Epithelial cell of proximal tubule (primary cell): ENCODE data around the gene PCK2. TPM values are rescaled to one million over a fixed set of nuclear protein-coding genes. Genes with fewer than 3 reads are reported as not detected.

Experiments
- DNase-seq: peaks from one replicate; pipeline ENCODE4 v3.0.0-alpha.2; 2011; ENCODE audit warnings: low read depth
- H3K4me3 ChIP-seq: 2 replicates; pipeline ENCODE4 v1.5.1; 2011; ENCODE audit warnings: low read depth, mild to moderate bottlenecking, low read length
- CTCF ChIP-seq: conservative IDR thresholded peaks from 2 replicates; pipeline ENCODE4 v1.5.1; 2012; ENCODE audit warnings: low read depth, mild to moderate bottlenecking, low read length
- total RNA-seq: library from RNA; depleted of rRNA; stranded (reverse); fragments of >200 nt; gene quantifications from 2 replicates; pipeline ENCODE4 v1.2.3, GENCODE V29; 2015

PCK2 gene
- total RNA-seq, 1 donor from 2014 or later: 40.0 TPM

- TF ChIP-seq CTCF: no peak
- peak within 1 kb of the TSS; percentile 95 for H3K4me3 ChIP-seq
- no peak for DNase-seq
These were observed 41.9 kb downstream of the PCK2 start, which contains the start of gene PSME1 for GRCh38 chr14:24135834-24136683. PSME1 (plus strand) TSS chr14:24136194; CDS start chr14:24136263, 69 bp downstream.

- no peak for TF ChIP-seq CTCF
- peak overlapping the region; percentile 95 for H3K4me3 ChIP-seq
- no peak for DNase-seq
These were observed 42.8 kb downstream of the PCK2 start for GRCh38 chr14:24136684-24137528.

GRCh38 chr14:24137529-24138395 lies 43.7 kb downstream of the PCK2 start:
- DNase-seq: no peak
- no peak for TF ChIP-seq CTCF

DNA sequence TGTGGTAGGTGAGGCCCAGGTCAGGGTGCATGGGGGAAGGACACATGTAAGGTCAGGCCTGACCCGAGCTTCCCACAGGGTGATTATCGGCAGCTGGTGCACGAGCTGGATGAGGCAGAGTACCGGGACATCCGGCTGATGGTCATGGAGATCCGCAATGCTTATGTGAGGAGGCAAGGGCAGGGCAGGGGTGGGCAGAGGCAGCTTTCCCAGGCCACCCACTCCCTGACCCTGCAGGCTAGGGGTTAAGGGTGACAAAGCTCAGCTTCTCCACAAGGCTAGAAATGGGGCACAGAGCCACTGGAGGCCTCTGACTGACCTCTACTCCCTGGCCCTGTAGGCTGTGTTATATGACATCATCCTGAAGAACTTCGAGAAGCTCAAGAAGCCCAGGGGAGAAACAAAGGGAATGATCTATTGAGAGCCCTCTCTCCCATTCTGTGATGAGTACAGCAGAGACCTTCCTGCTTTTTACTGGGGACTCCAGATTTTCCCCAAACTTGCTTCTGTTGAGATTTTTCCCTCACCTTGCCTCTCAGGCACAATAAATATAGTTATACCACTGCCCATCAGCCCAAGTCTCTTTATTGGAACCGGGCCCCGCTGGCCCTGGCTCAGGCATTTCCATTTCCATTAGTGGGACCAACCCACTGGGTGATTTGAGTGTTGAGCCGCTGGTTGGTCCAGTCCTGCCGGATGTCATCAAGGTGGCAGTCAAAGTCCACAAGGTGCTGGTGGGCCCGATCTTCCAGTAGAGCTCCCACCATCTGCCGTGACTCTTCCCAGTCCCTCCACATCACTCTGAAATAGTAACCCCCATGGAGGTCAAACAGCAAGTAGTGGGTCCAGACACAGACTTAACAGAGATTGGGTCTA lies 44.5 kb downstream of the PCK2 start:
- TF ChIP-seq CTCF: no peak
- no peak for DNase-seq
- no peak overlapping the region for H3K4me3 ChIP-seq

More at GRCh38 chr14:24137529-24138395, 43.7 kb downstream of the PCK2 start:
- no peak overlapping the region for H3K4me3 ChIP-seq

DNA sequence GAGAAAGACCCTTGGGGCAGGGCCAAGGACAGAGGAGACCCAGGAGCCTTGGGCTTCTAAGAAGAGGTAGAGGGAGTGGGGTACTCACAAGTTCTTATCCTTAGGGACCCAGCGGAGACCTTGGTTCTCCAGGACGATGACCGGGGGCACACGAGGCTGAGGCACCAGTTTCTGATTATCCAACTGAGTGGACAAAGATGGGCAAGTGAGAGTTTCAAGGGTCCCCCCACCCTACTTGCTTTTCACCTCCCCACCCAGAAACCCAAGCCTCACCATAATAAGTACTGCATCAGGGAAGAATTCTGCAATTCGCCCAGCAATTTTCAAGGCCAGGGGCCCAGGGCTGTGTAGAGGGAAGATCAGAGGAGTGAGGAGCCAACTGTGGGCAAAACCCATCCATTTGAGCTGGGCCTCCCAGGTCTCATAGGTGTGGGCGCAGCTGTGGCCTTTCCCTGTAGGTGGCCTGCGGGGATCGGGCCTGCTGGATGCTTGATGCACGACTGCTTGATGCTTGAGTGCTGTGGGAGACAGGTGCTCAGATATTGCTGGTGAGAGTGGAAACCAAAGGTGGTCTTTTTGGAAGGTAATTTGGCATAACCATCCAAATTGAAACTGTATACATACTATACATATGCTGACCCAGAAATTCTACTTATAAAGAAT lies 45.3 kb downstream of the PCK2 start:
- TF ChIP-seq CTCF: no peak
- H3K4me3 ChIP-seq: peak overlapping the region; percentile 89
- DNase-seq: no peak
